OCI-LY7 (cell line): ENCODE measurements around the gene SP5.

Experiments used
- EZH2phosphoT487 ChIP-seq: fragments of 200-600 bp; sonication (generic); IDR thresholded peaks from 2 replicates; pipeline ENCODE4 v1.6.1; 2018; ENCODE audit warnings: low read depth, borderline replicate concordance, mild to moderate bottlenecking, mixed run types, antibody characterized with exemption, low read length, moderate library complexity, mixed read lengths
- TF ChIP-seq, protein P1 (sequence below): fragments of 200-600 bp; sonication (generic); conservative IDR thresholded peaks from 2 replicates; pipeline ENCODE4 v1.5.1; 2014; ENCODE audit warnings: mild to moderate bottlenecking, antibody characterized with exemption, low read length, moderate library complexity, mixed read lengths

DNA sequence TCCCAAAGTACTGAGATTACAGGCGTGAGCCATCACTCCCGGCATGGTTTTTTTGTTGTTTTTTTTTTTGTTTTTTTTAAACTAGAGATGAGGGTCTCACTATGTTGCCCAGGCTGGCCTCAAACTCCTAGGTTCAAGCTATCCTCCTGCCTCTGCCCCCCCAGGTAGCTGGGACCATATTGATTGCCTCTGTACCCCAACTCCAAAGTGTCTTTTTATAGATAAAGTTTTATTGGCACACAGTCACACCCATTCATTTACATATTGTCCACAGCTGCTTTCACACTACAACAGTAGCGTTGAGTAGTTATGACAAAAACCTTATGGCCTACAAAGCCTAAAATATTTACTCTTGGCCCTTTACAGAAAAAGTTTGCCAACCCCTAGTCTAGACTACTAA is 45.2 kb upstream of the SP5 start:
- TF ChIP-seq, protein P1, sequence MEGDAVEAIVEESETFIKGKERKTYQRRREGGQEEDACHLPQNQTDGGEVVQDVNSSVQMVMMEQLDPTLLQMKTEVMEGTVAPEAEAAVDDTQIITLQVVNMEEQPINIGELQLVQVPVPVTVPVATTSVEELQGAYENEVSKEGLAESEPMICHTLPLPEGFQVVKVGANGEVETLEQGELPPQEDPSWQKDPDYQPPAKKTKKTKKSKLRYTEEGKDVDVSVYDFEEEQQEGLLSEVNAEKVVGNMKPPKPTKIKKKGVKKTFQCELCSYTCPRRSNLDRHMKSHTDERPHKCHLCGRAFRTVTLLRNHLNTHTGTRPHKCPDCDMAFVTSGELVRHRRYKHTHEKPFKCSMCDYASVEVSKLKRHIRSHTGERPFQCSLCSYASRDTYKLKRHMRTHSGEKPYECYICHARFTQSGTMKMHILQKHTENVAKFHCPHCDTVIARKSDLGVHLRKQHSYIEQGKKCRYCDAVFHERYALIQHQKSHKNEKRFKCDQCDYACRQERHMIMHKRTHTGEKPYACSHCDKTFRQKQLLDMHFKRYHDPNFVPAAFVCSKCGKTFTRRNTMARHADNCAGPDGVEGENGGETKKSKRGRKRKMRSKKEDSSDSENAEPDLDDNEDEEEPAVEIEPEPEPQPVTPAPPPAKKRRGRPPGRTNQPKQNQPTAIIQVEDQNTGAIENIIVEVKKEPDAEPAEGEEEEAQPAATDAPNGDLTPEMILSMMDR, result no peak
- TF ChIP-seq EZH2phosphoT487, result no peak
